ENCODE data around the gene PMIS2.
A peak's percentile ranks its signal among the peaks of the same experiment; 100 is the strongest.

The PMIS2 gene

GRCh38 chr19:35585848-35586247, at the start of gene PMIS2:
PMIS2 (plus strand) TSS chr19:35586173; CDS start chr19:35586260, 87 bp downstream.
- DNase-seq: no peak

GRCh38 chr19:35539314-35539713, 46.7 kb upstream of the PMIS2 start:
- no peak for DNase-seq

- no peak for DNase-seq
Observed at GRCh38 chr19:35539850-35540249, 46.1 kb upstream of the PMIS2 start.

- no peak for DNase-seq
Observed at GRCh38 chr19:35540356-35540927, 45.5 kb upstream of the PMIS2 start.

GRCh38 chr19:35542209-35542608, 43.8 kb upstream of the PMIS2 start:
- no peak for DNase-seq

GRCh38 chr19:35543280-35544109, 42.5 kb upstream of the PMIS2 start:
- no peak for DNase-seq

- DNase-seq: no peak
Observed at GRCh38 chr19:35544110-35544802, 41.7 kb upstream of the PMIS2 start.

GRCh38 chr19:35545001-35545854, 40.7 kb upstream of the PMIS2 start, which contains the start of gene TMEM147:
TMEM147 (plus strand) TSS chr19:35545626; CDS start chr19:35545740, 114 bp downstream.
- DNase-seq: peak; percentile 42

- no peak for DNase-seq
Observed at GRCh38 chr19:35545855-35546381, 40.1 kb upstream of the PMIS2 start.

- DNase-seq: no peak
Observed at GRCh38 chr19:35546532-35546931, 39.4 kb upstream of the PMIS2 start.

- no peak for DNase-seq
Observed at GRCh38 chr19:35549174-35549788, 36.7 kb upstream of the PMIS2 start.

- no peak for DNase-seq
Observed at GRCh38 chr19:35549879-35550523, 36.0 kb upstream of the PMIS2 start.

GRCh38 chr19:35551091-35551810, 34.7 kb upstream of the PMIS2 start:
- DNase-seq: no peak

GRCh38 chr19:35552534-35553384, 33.2 kb upstream of the PMIS2 start:
- no peak for DNase-seq

- DNase-seq: no peak
Observed at GRCh38 chr19:35553385-35554000, 32.5 kb upstream of the PMIS2 start.

GRCh38 chr19:35554076-35554475, 31.9 kb upstream of the PMIS2 start:
- no peak for DNase-seq

GRCh38 chr19:35555301-35556005, 30.5 kb upstream of the PMIS2 start:
- DNase-seq: peak; percentile 32

GRCh38 chr19:35556025-35556590, 29.9 kb upstream of the PMIS2 start:
- no peak for DNase-seq

Data from NCI-H524 treated with DMSO at 0.1 percent for 48 hours (cell line).